IPS-11a (cell line): ENCODE measurements around the gene RORC.

Source experiments
- H3K4me3 ChIP-seq: one replicate; pipeline ENCODE4 v1.5.1; 2013; ENCODE audit warnings: low read depth, low read length, control low read depth

RORC gene

GRCh38 chr1:151828921-151829320 is 2.7 kb downstream of the RORC start:
- H3K4me3 ChIP-seq: no peak overlapping the region

- no peak overlapping the region for H3K4me3 ChIP-seq
Measured at GRCh38 chr1:151827853-151828252, 3.7 kb downstream of the RORC start.

DNA sequence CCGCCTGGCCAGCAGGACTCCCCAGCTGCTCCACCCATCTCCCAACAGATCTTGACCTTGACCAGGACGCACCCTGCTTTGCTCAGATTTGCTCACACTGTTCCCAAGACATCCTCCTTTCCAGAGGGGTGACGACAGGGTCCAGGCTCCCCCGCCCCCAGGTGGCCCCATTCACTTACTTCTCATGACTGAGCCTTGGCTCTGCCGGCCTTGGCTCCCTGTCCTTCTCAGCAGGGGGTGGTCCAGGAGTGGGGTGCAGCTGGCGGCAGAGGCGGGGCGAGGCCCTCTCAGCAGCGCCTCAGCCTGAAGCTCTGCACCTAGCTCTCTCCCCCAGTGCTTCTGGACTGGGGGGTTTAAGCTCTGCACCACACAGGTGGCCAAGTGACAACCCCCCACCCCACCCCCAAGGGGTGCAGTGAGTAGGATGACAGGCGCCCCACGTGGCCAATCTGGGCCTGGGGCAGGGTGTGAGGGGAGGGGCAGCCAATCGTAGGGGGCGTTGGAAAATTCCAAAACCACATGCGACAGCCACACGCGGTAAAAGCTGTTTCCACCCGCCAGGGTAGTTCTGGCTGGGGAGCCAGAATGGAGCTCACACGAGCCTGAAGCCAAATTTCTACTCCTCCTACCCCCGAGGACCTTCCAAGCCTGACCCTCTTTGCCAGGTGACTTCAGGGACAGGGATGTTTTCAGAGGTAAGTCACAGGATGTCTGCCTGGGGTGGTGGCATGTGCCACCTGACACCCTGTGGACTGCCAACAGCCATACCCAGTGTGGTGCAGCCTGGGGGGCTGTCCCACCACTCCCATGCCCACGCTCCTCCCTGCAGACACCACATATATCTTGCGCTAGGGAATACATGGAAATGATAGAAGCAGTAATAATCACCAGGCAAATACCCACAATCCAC is 5.6 kb downstream of the RORC start:
- no peak overlapping the region for H3K4me3 ChIP-seq

GRCh38 chr1:151825204-151825603 is 6.4 kb downstream of the RORC start:
- no peak overlapping the region for H3K4me3 ChIP-seq

DNA sequence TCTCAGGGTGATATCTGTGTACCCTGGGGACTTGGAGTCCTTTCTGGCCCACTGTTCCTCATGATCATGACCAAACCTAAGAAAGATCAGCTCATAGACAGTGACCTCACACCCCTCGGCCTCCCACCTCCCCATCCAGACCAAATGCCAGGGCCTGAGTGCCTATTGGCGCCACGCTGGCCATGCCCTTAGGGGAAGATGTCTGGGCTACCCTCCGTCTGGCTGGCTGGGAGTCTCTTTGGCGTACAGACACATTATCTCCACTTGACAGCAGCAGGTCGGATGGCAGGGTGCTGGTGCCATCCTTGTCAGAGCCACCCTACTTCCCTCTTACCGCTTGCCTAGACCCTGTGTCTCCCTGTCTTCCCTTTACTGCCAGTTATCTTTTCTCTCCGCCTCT is 8.4 kb downstream of the RORC start:
- no peak overlapping the region for H3K4me3 ChIP-seq

DNA sequence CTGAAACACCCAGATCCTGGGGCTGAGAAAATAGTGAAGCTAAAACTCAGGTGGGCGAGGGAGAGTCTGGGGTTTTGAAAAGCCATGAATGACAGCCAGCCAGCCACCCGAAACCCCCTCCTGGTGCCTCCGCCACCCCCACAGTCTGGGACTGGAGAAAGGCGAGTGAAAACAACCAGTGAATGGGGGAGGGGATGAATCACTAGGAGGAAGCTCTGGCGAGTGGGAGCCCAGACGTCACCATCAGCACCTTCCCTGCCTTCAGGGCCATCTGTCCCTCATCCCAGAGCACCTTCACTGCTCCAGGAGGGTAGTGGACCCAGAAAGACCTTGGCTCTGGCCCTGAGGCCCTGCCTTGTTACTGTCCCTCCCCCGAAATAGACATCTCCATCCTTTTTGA is 9.2 kb downstream of the RORC start:
- no peak overlapping the region for H3K4me3 ChIP-seq

DNA sequence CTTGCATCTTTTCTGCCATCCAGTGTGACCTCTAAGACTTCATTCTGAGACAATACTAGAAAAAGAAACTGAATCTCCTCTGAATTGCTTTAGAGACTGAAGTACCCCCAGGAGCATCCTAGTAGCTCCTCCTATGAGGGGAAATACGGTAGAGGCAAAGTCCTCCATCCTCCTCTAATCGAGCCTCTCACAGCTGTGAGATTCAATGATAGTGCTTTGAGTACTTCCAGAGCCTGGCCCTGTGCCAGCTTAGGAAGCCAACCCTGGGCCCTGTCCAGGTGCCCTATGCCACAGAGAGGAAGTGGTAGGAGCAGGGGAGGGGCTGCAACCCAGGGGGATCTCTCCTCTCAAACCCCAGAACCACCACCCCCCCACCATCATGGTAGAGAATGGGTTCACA is 10.7 kb downstream of the RORC start:
- H3K4me3 ChIP-seq: no peak overlapping the region

DNA sequence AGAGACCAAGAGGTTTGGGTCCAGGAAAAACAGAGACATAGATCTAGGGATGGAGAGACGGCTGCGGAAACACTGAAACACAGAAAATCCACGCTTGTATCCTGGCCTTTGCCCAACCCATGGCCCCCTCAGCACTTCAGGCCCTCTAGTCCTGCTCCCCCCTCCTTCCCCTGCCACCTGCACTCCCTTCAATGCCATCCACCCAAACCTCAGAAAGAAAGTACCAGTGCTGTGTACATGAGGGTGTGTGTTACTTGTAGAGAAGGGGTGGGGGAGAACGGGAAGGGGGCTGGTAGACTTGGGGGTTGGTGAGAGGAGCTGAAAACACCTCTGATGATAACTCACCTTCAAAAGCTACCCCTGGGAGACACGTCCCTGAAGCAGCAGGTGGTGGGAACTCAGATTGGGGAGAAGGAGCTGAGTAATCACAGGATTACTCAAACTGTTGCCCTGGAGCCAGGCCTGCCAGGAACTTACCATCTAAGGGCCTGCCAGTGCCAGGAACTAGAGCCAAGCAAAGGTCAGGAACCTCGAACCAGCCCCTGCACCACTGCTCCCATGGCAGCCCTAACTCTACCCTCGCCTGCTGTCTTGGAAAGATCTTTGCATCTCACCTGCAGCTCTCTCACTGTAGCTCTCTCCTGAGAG is 11.5 kb downstream of the RORC start:
- H3K4me3 ChIP-seq: no peak overlapping the region

DNA sequence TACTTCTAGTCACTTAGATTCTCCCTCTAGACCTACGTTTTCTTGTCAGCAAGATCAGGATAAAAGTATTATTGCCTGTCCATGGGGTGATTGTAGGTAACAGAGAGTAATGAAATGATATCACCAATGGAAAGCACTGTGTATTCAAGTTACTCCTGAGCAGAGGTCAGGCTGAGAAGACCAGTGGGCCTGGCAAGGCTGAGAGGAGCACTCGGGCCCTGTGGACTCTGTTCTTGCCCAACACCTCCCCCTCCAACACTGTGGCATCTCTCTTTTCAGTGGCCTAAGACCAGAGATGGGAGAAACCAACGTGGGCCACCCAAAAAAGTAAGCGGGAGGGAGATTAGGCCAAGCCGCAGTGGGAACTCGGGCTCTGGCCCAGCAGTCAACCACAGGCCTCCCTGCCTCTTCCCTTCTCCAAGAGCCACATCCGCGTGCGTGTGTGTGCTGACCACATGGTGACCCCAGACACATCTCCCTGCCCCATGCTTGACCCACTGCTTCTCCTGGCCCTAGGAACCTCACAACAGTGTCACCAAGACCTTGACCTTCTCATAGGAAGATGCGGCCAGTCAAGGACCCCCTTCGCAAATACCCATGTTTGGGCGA is 12.3 kb downstream of the RORC start:
- no peak overlapping the region for H3K4me3 ChIP-seq

GRCh38 chr1:151817353-151817730 is 14.3 kb downstream of the RORC start:
- H3K4me3 ChIP-seq: no peak overlapping the region

- no peak overlapping the region for H3K4me3 ChIP-seq
Measured at GRCh38 chr1:151816548-151817352, 14.9 kb downstream of the RORC start.

DNA sequence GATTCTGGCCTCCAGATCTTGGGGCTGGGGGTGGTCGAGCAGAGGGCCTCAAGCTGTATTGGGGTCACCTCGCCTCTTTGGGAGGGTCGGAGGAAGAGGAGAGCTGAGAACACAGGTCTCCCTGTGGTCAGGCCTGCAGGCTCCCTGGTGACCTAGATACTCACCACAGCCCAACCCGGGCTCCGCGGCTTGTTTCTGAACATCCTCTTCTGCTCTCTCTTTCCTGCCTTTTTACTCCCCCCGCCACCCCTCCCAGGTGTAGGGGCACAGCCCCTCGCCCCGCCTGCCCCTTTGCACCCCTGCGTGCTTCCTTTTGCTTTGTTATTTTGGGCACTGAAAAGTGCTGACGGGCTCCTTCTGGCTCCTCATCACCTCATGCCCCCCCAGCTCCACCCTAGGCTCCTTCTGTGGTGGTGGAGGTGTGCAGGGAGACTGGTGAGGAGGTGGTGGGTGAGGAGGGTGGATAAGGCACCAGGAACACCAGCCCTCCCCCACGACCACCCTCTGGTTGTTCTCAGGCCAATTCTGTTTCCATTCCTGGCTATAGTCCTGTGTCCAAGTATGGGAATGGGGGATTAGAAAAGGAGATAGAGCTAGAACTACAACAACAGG is 15.8 kb downstream of the RORC start:
- H3K4me3 ChIP-seq: no peak overlapping the region

- no peak overlapping the region for H3K4me3 ChIP-seq
Measured at GRCh38 chr1:151814971-151815545, 16.5 kb downstream of the RORC start.

- H3K4me3 ChIP-seq: no peak overlapping the region
Measured at GRCh38 chr1:151814426-151814825, 17.2 kb downstream of the RORC start.

DNA sequence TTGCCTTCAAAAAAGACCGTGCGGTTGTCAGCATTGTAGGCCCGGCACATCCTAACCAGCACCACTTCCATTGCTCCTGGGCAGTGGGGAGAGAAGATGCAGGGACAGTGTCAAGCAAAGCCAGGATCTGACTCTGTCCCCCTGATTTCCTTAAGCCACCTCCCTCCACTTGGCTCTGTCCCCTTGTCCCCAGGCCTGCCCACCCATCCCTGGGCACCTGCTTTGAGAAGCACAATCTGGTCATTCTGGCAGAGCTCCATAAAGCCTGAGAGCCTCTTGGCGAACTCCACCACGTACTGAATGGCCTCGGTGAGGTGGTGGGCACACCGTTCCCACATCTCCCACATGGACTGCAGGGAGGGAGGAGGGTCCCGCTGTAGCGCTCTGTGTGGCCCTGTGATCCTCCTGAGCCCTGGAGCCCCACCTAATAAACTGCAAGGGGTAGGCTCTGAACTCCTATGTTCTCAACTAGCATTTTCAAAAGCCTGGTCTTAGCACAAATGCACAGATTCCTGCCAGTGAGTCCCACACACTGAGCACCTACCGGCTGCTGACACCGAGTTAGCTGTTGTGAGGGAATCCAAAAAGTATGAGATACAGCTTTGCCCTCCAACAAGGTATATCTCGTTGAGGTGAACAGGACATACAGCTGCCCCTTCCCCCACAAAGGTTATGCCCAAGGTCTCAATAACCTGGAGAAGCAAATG is 18.2 kb downstream of the RORC start:
- H3K4me3 ChIP-seq: no peak overlapping the region

DNA sequence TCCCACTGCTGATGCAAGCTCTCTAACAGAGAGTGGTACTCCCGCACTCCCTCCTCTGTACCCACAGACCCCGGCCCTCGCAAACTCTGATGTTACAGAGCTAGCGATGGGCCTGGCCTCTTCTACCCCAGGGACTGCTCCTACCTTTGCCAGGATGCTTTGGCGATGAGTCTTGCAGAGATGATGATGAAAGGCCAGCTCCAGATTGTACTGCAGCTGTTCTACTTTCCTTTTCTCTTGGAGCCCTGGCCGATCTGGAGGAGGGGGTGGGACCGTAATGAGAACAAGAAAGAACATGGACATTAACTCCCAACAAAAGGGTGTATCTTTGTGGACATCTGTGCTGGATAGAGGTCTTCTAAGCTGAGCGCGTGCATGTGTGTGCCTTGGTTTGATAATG is 20.4 kb downstream of the RORC start:
- no peak overlapping the region for H3K4me3 ChIP-seq

GRCh38 chr1:151809985-151810556 is 21.5 kb downstream of the RORC start:
- no peak overlapping the region for H3K4me3 ChIP-seq

DNA sequence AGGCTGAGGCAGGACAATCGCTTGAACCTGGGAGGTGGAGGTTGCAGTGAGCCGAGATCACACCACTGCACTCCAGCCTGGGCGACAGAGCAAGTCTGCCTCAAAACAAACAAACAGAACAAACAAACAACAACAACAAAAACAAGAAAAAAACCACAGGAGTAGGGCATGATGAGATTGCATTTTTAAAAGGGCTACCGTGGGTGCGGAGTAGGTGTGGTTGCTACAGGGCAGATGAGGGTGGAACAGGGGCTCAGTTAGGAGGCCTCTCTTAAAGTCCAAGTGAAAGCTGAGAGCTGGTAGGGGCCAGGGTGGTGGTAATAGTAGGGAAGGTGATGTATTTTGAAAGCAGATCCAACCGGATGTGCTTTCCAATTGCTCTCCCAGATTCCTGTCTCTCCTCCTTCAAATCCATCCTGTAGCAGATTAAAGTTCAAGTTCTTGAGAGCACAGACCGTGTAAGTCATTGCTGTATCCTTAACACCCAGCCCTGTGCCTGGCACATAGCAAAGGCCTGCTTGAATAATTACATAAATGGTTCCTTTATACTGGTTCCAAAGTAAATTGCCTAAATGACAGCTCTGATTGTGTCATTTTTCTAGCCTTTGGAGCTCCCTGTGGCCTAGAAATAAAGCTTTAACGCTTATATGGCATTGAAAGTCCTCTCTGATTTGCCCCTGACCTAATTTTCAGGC is 22.2 kb downstream of the RORC start:
- no peak overlapping the region for H3K4me3 ChIP-seq

- H3K4me3 ChIP-seq: no peak overlapping the region
Measured at GRCh38 chr1:151807766-151808165, 23.8 kb downstream of the RORC start.
